DMS 273 treated with DMSO at 0.1 percent for 48 hours (cell line): ENCODE data around the gene OR4B1.
"Not testable (repeated sequence)": the region's sequence is repeated elsewhere in the genome, so short reads cannot be mapped to it uniquely, and the experiment has no call there.

ENCODE experiments used
- DNase-seq: peaks from one replicate; lab custom pipeline; 2025; lab: John Stamatoyannopoulos, UW

OR4B1 gene, protein sequence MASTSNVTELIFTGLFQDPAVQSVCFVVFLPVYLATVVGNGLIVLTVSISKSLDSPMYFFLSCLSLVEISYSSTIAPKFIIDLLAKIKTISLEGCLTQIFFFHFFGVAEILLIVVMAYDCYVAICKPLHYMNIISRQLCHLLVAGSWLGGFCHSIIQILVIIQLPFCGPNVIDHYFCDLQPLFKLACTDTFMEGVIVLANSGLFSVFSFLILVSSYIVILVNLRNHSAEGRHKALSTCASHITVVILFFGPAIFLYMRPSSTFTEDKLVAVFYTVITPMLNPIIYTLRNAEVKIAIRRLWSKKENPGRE

DNA sequence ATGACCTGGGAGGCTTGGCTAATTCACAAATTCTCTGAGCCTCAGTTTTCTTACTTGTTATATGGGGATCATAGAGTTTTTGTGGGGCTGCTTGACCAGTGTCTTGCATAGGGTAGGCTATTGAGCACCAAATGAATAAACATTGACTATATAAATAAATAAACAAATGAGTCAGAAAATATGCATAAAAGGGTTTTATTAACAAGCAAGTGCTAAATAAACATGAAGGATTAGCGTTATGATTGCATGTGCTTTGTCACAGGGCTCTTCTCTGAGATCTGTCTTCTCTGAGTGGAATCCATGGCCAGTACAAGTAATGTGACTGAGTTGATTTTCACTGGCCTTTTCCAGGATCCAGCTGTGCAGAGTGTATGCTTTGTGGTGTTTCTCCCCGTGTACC lies at the start of gene OR4B1:
Gene OR4B1, plus strand, starts transcription at position 301 of the 400 bp plus-strand sequence. Its CDS starts 0 bp downstream, at position 301.
- no peak for DNase-seq

DNA sequence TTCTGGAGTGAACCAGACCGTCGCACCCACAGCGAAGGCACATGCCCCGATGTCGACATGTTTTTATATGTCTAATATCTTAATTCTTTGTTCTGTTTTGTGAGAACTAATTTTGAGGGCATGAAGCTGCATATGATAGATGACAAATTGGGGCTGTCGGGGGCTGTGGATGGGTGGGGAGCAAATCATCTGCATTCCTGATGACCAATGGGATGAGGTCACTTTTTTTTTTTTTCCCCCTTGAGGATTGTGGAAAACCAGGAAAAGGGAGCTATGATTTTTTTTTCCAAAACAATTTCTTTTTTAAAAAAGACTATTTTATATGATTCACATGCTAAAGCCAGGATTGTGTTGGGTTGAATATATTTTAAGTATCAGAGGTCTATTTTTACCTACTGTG lies 49.2 kb upstream of the OR4B1 start:
- DNase-seq, result no peak

DNA sequence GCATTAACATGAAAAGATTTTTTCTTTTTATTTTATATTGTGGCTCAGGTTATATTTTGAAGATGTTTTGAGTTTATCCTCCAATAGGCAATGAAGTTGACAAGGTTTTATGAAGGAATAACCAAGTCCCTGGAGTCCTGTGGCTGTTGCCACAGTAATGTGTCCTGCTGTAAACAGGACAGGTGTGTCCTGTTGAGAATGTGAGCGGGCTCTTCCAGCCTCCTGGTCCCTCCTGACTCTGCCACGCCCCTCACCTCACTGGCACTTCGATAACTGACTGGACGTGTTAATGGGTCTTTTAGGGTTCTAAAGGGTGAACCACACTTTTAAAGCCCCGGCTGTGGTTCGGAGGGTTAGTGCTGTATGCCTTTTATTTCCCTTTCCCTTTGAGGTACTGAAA lies 47.8 kb upstream of the OR4B1 start:
- no peak for DNase-seq

DNA sequence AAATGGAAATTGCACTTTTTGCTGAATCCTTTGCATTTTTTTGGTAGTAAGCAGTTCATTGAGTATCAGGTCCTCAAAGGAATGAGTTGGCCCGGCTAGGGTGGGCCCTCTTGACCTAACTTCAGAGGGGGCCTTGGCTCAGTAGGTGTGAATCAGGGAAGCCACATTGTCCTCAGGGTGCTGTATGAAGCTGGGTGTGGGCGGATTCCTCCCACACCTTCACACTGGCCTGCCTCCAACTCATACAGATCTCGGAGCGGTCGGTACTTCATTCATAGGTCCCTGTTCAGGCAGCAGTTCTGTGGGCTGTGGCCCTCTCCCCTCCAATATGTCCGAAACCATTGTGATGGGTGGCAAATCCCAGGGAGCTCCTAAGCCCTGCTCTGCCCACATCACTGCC lies 47.4 kb upstream of the OR4B1 start:
- DNase-seq, result no peak

DNA sequence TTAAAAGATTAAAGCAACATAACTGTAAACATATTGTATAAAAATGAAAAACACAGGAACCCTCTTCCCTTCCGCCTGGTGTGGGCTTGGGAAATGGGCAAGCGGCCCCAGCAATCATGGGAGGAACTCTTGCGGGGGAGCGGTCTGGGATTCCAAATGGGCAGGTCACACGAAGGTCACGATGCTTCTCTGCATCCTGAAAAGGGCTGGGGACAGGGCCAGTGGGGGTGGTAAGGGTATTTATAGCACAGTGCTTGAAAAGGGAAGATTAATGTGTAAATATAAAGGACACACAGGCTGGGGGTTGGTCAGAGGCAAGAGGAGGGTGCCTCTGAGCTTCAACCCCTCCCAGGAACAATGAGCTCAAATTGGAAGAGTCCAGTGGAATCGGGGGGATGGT lies 46.9 kb upstream of the OR4B1 start:
- DNase-seq, result no peak

DNA sequence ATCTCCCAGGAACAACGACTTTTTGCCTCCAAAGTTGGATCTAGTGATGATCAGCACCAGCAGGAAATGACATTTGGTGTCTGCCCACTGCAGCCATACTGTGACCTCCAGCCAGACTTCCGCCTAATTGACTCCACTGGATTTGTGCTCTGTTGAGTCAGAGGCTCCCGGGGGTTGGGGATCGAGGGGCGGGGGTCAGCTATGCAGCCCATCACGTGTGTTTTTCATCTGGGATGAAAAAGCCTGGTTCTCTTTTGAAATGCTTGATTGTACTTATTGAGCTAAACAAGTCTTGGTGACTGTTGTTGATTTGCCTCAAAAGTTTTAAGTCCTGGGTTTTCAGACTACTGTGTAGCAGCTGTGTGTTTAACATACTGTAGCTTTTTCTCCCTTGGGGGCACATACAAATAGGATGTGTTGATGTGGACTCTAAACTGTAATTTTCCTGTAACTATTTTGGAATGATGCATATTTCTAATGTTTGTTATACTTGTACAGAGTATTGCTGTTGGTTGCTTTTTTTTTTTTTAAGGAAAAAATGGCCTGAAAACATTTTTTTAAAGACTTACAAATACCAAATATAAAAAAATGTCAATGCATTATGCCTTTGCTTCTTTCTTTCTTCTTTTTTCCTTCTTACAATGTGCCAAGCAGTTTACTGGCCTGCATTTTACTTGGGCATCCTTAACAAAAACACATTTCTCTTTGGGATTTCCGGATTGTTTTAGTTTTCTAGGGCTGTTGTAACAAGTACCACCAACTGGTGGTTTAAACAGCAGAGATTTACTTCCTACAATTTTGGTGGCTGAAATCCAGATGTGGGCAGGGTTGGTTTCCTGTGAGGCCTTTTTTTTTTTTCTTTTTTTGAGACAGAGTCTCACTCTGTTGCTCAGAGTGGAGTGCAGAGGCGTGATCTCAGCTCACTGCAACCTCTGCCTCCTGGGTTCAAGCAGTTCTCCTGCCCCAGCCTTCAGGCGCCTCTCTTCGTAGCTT lies 46.1 kb upstream of the OR4B1 start:
- DNase-seq, result no peak

DNA sequence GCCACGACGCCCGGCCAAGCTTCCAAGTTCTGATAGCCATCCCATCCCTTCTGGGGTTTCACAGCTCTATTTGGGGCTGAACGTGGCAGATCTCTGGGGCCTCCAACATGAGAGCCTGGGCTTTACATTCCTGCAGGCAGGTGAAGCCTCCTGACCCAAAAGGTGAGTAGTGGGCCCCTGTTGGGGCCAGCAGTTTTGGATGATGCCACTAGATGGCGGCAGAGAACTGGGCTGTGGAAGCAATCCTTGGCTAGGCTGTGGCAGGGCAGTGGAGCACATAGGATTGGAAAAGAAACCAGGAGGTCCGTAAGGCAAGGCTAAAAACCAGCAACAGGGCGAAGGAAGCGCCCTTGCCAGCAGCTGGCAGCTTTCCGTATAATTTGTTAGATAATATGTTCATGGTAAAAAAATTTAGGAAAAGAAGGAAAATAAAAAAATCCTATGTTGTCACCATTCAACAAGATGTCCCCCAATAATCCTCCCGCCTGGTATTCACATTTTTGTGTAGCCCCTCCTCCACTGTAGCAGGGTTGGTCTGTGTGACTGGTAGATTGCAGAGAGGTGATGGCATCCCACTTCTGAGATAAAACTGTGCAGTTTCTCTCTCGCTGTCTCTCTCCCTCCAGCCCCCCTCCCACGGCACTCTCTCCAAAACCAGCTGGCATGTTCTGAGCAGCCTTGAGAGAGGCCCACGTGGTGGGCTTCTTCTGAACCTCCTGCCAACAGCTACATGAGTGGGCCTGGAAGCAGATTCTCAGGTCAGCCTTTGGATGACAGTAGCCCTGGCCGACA lies 43.6 kb upstream of the OR4B1 start:
- no peak for DNase-seq

DNA sequence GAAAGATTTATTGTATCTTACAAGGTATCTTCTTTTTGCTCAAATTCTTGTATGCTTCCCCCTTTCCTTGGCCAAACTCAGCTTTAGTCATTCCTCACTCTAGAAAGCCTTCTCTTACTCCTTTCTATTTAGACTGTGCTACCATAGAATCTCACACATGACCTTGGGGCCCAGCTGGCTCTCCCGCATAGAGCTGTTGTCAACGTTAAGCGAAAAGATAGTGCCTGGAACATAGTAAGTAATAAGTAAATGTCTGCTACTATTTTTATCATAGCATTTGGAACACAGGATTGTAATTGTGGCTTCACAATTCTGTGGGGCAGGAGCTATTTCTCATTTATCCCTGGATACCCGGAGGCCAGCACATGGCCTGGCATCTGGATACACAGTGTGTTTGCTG lies 38.9 kb upstream of the OR4B1 start:
- DNase-seq, result no peak

DNA sequence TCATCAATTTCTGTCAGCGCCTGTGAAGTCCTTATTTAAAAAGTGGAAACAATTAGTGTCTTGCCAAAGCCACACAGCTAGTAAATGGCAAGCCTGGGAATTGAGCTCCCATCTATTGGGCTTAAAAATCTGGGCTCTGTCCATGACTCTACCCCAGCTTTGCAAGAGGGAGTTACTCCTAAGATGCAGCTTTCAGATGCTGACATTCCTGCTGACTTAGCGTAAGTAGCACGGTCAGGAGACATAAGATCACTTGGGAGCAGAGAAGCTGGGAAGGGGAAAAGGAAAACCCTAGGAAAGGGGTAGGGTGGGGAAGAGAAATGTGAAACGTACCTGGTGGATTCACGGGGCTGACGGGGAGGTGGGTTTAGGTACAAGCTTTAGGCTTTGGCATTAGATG lies 36.0 kb upstream of the OR4B1 start:
- no peak for DNase-seq

DNA sequence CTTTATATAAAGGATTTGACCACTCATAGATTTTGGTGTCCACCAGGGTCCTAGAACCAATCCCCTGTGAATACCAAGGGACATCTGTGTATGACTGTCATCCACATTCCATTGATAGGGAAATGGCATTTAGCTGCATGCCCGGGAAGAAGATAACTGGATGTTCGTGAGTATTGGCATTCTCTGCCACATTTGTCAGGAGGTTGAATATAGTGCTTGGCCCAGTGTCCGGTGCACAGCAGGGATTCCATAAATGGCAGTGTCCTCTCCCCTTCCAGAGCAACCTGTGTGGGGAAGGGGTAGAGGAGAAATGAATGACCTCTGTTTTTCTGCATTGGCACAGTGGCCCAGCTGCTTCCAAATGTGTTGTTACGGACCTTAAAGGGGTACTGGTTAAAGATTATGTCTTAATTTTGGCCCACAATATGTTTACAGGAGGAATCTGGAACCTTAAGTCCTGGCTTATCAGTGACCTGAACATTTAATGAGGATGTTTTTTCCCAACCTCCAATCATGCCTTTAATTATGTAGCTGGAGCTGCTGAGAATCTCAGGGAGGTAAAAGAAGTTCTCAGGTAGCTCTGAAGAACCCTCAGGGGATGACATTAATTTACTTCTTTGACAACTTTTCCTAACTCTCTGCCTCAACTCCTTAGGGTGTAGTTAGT lies 33.6 kb upstream of the OR4B1 start:
- no peak for DNase-seq

DNA sequence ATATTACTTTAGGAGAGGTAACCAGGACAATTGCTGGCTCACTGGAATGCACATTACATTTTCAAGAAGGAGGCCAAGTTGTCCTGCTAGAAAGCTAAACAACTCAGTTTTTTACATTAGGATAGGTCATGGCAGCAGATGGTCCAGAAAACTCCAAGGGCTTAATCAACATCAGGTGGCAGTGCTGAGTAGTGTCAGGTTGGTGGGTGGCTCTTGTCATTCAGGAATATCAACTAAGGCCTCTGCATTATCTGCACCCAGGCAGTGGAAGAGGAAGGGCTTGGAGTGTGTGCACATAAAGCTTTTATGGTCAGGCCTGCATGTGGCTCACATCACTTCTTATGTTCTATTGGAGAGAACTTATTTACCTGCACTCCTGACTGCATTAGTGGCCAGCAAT lies 32.2 kb upstream of the OR4B1 start:
- no peak for DNase-seq

DNA sequence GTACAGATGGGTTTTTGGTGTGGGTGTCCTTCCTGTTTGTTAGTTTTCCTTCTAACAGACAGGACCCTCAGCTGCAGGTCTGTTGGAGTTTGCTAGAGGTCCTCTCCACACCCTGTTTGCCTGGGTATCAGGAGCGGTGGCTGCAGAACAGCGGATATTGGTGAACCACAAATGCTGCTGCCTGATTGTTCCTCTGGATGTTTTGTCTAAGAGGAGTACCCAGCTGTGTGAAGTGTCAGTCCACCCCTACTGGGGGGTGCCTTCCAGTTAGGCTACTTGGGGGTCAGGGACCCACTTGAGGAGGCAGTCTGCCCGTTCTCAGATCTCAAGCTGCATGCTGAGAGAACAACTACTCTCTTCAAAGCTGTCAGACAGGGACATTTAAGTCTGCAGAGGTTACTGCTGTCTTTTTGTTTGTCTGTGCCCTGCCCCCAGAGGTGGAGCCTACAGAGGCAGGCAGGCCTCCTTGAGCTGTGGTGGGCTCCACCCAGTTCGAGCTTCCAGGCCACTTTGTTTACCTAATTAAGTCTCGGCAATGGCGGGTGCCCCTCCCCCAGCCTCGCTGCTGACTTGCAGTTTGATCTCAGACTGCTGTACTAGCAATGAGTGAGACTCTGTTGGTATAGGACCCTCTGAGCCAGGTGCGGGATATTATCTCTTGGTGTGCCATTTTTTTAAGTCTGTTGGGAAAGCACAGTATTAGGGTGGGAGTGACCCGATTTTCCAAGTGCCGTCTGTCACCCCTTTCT lies 25.5 kb upstream of the OR4B1 start:
- not testable (repeated sequence) for DNase-seq

DNA sequence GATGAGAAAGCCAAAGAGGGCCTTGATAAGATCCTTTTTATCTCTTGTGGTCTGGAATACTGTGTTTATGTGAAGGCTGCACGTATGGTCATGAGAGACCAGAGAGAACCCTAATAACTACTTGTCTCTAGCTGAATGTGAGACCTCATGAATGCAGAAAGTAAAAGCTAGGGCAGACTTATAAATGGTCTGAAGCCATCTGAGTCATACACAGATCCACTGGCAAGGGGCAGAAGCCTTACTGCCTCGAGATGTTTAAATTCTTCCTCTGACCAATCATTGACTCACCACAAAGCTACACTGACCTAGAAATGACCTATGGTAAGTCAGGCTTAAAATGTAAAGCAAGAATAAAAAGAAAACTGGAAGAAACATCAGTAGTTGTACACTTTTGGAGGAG lies 22.7 kb upstream of the OR4B1 start:
- no peak for DNase-seq

DNA sequence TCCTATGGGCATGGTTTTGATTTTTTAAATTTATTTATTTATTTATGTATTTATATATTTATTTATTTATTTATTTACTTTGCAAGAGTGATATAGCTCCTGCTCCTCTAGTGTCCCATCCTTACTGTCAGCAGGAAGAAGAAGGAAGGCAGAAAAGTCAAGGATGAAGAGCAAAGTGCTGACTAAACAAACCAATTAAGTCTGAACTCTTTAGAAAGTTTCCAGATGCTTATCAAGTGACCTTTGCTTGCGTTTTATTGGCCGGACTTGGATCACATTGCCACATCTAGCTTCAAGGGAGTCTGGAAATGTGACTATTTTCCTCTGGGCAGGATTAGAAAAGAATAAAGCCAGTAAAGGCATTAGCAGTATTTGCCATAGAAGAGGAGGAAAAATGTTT lies 8.7 kb upstream of the OR4B1 start:
- DNase-seq, result no peak

DNA sequence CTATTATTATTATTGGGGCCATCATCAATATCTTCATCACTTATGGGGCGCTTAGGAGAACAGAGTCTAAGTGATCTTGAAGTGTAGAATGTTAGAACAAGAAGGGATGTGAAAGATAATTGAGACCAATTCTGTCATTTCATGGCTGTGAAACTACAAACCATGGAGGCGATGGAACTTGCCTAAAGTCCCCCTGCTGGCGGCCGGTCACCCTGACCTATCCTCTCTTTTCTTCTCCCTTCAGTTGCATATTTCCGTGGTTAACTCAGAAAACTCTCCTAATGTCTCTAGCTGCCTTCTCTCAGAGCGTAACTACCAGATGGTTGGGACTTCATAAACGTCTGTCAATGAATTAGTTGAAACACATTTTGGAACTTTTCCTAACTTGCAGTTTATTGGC lies 6.6 kb upstream of the OR4B1 start:
- no peak for DNase-seq

DNA sequence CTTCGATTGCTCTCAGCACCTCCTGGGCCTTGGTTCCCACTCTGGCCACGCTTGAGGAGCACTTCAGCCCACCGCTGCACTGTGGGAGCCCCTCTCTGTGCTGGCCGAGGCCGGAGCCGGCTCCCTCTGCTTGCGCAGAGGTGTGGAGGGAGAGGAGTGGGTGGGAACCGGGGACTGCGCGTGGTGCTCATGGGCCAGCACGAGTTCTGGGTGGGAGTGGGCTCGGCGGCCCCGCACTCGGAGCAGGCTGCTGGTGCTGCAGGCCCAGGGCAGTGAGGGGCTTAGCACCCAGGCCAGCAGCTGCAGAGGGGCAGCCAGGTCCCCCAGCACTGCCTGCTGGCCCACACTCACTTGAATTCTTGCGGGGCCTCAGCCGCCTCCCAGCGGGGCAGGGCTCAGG lies 12.2 kb downstream of the OR4B1 start:
- DNase-seq, result no peak

DNA sequence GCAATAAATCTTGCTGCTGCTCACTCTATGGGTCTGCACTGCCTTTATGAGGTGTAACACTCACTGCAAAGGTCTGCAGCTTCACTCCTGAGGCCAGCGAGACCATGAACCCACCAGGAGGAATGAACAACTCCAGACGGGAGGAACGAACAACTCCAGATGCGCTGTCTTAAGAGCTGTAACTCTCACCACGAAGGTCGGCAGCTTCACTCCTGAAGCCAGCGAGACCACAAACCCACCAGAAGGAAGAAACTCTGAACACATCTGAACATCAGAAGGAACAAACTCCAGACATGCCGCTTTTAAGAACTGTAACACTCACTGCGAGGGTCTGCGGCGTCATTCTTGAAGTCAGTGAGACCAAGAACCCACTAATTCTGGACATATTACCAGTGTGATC lies 13.4 kb downstream of the OR4B1 start:
- not testable (repeated sequence) for DNase-seq

DNA sequence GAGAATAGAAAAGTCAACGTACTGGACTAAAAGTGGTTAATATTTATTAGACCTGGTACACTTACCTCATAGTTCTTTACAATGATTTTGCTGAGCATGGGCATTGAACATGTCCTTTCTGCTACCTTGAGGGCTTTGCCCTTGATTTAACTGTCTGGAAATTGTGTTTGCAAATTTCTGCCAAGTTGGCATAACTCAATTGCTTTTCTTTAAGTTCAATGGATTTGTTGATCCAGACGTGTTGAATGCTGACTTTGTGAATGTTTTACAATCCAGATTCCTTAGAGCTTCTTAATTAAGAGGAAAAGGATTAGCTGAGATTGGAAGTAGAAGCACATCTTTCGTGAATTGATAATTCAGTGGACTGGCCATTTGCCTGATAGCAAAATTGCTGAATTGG lies 21.1 kb downstream of the OR4B1 start:
- no peak for DNase-seq

DNA sequence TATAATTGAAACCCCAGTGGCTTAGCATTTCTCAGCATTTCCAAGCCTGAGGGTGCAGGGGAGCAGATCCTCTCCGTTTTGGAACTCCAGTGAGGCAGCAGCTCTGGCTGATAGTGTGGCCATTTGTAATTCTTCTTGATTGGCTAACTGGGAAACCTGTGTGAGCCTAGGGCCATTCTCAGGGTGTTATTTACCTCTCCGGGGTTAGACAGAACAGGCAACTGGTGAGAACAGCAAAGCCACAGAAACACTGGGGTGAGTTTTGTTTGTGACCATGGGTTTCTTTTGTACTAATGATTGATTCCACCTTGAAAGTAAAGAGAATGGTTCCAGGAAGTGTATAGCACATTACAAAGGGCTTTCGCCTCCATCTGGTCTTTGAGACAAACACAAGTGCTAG lies 25.9 kb downstream of the OR4B1 start:
- no peak for DNase-seq

DNA sequence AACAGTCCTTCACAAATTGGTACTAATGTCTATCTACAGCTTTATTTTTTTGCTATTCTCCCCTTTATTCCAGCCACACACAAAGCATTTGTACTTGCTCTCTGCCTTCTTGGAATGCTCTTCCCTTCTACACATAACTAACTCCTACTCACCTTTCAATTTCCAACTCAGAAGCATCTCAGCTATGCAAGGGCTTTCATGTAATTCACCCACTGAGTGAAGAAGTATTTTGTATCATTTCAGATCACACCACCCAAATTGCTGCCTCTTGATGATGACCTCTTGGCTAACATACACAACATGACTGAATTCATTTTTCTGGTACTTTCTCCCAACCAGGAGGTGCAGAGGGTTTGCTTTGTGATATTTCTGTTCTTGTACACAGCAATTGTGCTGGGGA lies 28.2 kb downstream of the OR4B1 start, which contains the start of gene OR4X2:
Gene OR4X2, plus strand, starts transcription at position 301 of the 400 bp plus-strand sequence. Its CDS starts 0 bp downstream, at position 301.
- no peak for DNase-seq

DNA sequence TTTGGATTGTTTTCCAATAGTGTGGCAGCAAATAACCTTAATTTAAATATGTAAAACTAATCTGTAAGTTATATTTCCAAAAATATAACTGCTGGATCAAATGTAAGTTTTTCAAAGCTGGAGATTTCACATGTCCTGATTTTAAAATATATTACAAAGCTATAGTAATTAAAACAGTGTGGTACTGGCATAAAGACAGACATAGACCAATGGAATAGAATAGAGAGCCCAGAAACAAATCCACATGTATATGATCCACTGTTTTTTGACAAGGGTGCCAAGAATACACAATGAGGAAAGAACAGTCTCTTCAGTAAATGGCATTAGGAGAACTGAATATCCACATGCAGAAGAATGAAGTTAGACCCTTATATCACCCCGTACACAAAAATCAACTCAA lies 32.3 kb downstream of the OR4B1 start:
- no peak for DNase-seq
